Calu3 (cell line): Measurements from ENCODE around the gene PRUNE2. TPM values are rescaled to one million over a fixed set of nuclear protein-coding genes. Genes with fewer than 3 reads are reported as not detected.

ENCODE experiments used
- BruUV-seq: library from RNA; stranded (reverse); fragments of 400-500 nt; replicated peaks from 2 replicates; lab custom pipeline; 2021; lab: Mats Ljungman, UMichigan
- CTCF ChIA-PET: fragments of 300-600 bp; sonication (Branson Sonifier 250); formaldehyde crosslinking; loops from one replicate; lab custom pipeline; 2022; ENCODE audit warnings: antibody characterized with exemption; lab: Charles Lee
- DNase-seq: peaks from one replicate; pipeline ENCODE4 v3.0.0; 2022
- H3K27ac Mint-ChIP-seq: one replicate; pipeline ENCODE4 v1.8.0; 2022; ENCODE audit warnings: mixed read lengths; ENCODE audit not compliant: unreplicated experiment
- H3K27me3 Mint-ChIP-seq: one replicate; pipeline ENCODE4 v1.8.0; 2022; ENCODE audit warnings: mixed read lengths; ENCODE audit not compliant: unreplicated experiment
- H3K36me3 Mint-ChIP-seq: one replicate; pipeline ENCODE4 v1.8.0; 2022; ENCODE audit warnings: mild to moderate bottlenecking, moderate library complexity, mixed read lengths; ENCODE audit not compliant: insufficient read depth, unreplicated experiment
- H3K4me1 Mint-ChIP-seq: one replicate; pipeline ENCODE4 v1.8.0; 2022; ENCODE audit warnings: mild to moderate bottlenecking, low read depth, mixed read lengths; ENCODE audit not compliant: unreplicated experiment
- H3K4me3 Mint-ChIP-seq: one replicate; pipeline ENCODE4 v1.8.0; 2022; ENCODE audit warnings: mild to moderate bottlenecking, low read depth, moderate library complexity, mixed read lengths; ENCODE audit not compliant: unreplicated experiment
- H3K9me3 Mint-ChIP-seq: one replicate; pipeline ENCODE4 v1.8.0; 2022; ENCODE audit warnings: low read depth, mixed read lengths; ENCODE audit not compliant: unreplicated experiment
- CTCF ChIP-seq: fragments of 200-600 bp; IDR thresholded peaks from one replicate; pipeline ENCODE4 v1.8.0; 2022; ENCODE audit warnings: antibody characterized with exemption; ENCODE audit not compliant: unreplicated experiment
- intact Hi-C: fragments of 100-400 bp; cut with micrococcal nuclease; formaldehyde crosslinking; loops from one replicate; pipeline ENCODE4 v1.10.0; 2022; ENCODE audit not compliant: unreplicated experiment
- total RNA-seq: library from RNA; stranded (reverse); gene quantifications from 2 replicates; pipeline ENCODE4 v1.2.3, GENCODE V29; 2022

The PRUNE2 gene
- total RNA-seq, 1 experiment from 2014 or later: 0.07 TPM

- H3K9me3 Mint-ChIP-seq: no peaks in the 10 kb centered on the region
- intact Hi-C loops: no loop called here
- H3K27ac Mint-ChIP-seq: no peak overlapping the region
- no peaks in the 10 kb centered on the region for H3K4me1 Mint-ChIP-seq
- CTCF ChIA-PET: no interaction called here
- H3K27me3 Mint-ChIP-seq: peaks cover 76% of the 10 kb centered on the region
- no peak for DNase-seq
- no peaks in the 10 kb centered on the region for H3K36me3 Mint-ChIP-seq
- no TSS peak for BruUV-seq
- TF ChIP-seq CTCF: no peak
- H3K4me3 Mint-ChIP-seq: no peak overlapping the region
These were observed 335.1 kb downstream of the PRUNE2 start for GRCh38 chr9:76570826-76571225.

- no peak overlapping the region for H3K4me3 Mint-ChIP-seq
- intact Hi-C loops: no loop called here
- no peaks in the 10 kb centered on the region for H3K4me1 Mint-ChIP-seq
- H3K27ac Mint-ChIP-seq: no peak overlapping the region
- H3K9me3 Mint-ChIP-seq: no peaks in the 10 kb centered on the region
- H3K36me3 Mint-ChIP-seq: no peaks in the 10 kb centered on the region
- H3K27me3 Mint-ChIP-seq: peaks cover 51% of the 10 kb centered on the region
- no peak for TF ChIP-seq CTCF
- BruUV-seq: no TSS peak
- DNase-seq: no peak
- CTCF ChIA-PET: no interaction called here
These were observed 338.8 kb downstream of the PRUNE2 start for GRCh38 chr9:76567086-76567485.

- Mint-ChIP-seq H3K27me3 (peaks cover 24% of the 10 kb centered on the region), H3K4me1 (no peaks in the 10 kb centered on the region), H3K4me3 (no peak overlapping the region), H3K27ac (no peak overlapping the region), H3K36me3 (no peaks in the 10 kb centered on the region), H3K9me3 (no peaks in the 10 kb centered on the region)
- intact Hi-C loops: no loop called here
- no TSS peak for BruUV-seq
- CTCF ChIA-PET: no interaction called here
- TF ChIP-seq CTCF: no peak
- no peak for DNase-seq
These were observed 341.6 kb downstream of the PRUNE2 start for GRCh38 chr9:76564297-76564696.

GRCh38 chr9:76562511-76562911 lies 343.4 kb downstream of the PRUNE2 start:
- no peak for TF ChIP-seq CTCF
- CTCF ChIA-PET: interaction anchor here (0.6 kb wide), 1 partner anchor 456 kb away, joined by 3 read pairs; no protein-coding TSS in a partner anchor
- Mint-ChIP-seq H3K4me3 (no peak overlapping the region), H3K9me3 (no peaks in the 10 kb centered on the region), H3K4me1 (no peaks in the 10 kb centered on the region), H3K27ac (no peak overlapping the region), H3K27me3 (peaks cover 7% of the 10 kb centered on the region), H3K36me3 (no peaks in the 10 kb centered on the region)
- no TSS peak for BruUV-seq
- intact Hi-C loops: no loop called here
- no peak for DNase-seq
